ENCODE measurements around the gene TRIM27.

The TRIM27 gene

DNA sequence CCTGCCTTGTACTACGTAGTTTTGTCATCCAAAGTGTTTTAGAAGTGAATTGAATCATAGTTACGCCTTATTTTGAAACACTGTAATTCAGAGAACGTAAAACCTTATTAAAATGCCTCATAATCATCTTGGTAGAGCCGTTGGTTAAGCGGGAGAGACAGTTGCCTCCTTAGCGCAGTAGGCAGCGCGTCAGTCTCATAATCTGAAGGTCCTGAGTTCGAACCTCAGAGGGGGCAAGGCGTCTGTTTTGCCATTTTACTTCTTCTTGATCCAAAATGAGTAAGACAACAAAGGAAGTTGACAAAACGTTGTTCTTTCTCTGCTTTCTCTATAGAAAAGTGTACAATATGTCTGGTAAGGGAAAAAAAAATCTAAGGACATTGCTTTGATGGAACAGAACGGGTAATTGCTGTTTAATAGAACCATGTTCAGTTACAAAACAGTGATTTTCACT lies 20.7 kb upstream of the TRIM27 start:
- peak overlapping the region; percentile 62 to 88 (median 78) for H3K4me2 ChIP-seq
- no peaks in the 10 kb centered on the region for H3K27me3 ChIP-seq
- H3K27ac ChIP-seq: peak overlapping the region; percentile 18 to 74 (median 65); a peak in 20 of 22 replicates
- H3K36me3 ChIP-seq: no peaks in the 10 kb centered on the region
- H3K4me1 ChIP-seq: peaks cover 19 to 38% (median 32%) of the 10 kb centered on the region in 10 experiments
- no peak for TF ChIP-seq Cebpa-rat (IDR thresholded peaks at IDR 0.05)
- H3K9me3 ChIP-seq (replicated peaks in 1 of 11): peaks cover 0 to 6% (median 0%) of the 10 kb centered on the region in 11 experiments; a peak in 6 of 22 replicates
- H3K9ac ChIP-seq: peak overlapping the region; percentile 61 to 80 (median 72); a peak in 21 of 22 replicates
- H4K20me1 ChIP-seq: no peaks in the 10 kb centered on the region
- H3K4me3 ChIP-seq: peak overlapping the region; percentile 53 to 73 (median 64)

DNA sequence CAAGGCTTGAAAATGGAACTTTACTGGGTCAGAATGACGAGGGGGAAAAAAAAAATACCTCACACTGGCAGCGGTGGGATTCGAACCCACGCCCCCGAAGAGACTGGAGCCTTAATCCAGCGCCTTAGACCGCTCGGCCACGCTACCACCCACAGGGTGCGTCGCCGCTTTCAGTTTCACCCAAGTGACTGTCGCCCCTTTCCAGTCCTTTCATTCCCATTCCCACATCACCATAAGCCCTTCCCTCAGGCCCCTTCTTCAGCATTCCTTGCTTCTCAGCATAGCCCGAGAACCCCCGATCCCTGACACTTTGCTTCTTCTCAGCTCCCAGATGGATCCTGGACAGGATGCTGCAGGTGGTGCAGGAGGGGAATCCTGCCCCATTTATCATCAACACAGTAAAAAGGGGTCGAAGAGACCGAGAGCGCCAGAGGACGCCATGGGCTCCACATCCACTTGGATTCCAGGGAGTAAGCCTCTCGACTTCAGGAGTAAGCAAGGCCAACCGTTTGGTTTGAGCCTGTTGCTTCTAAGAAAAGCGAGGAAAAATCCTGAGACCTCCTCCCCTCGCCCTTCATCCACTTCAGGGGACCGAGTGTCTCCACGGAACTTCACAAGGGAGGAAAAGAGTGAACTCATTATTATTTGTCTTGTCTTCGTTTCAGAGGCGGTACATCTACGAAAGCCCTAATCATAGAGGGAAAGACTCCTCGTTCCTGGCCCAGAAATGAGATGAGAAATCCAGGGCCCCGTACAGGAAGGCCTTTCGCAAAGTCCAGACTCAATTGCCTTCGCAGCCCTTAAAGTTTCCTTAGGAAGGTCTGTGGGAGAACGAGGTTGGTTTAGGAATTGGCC lies 20.0 kb upstream of the TRIM27 start:
- H3K4me1 ChIP-seq: peaks cover 19 to 38% (median 32%) of the 10 kb centered on the region in 10 experiments
- no peaks in the 10 kb centered on the region for H4K20me1 ChIP-seq
- no peaks in the 10 kb centered on the region for H3K27me3 ChIP-seq
- no peak for TF ChIP-seq Cebpa-rat (IDR thresholded peaks at IDR 0.05)
- peak overlapping the region; percentile 53 to 73 (median 64) for H3K4me3 ChIP-seq
- peak overlapping the region; percentile 62 to 88 (median 78) for H3K4me2 ChIP-seq
- H3K27ac ChIP-seq: peak overlapping the region; percentile 18 to 74 (median 65); a peak in 21 of 22 replicates
- no peaks in the 10 kb centered on the region for H3K36me3 ChIP-seq
- H3K9ac ChIP-seq: peak overlapping the region; percentile 61 to 80 (median 72); a peak in 21 of 22 replicates
- no peaks in the 10 kb centered on the region for H3K9me3 ChIP-seq (replicated peaks in 1 of 11)

DNA sequence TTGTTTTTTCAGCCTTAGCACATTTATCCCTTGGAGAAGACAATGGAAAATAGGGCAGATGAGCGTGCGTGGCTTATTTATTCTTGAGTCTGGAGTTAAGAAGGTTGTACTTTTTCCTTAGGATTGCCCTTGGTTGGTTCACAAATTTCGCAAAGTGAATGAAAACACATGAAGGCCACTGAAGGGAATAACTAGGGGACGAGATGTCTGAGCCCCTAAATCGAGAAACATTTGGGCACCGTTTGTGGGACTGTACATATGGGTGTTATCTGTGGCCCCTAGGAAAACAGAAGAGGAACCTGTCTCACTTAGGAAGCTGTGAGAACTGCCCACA lies 19.4 kb upstream of the TRIM27 start:
- Histone ChIP-seq H3K27ac (peak overlapping the region in 4 of 11 experiments; percentile 52 to 74 (median 66); a peak in 3 of 22 replicates), H3K4me1 (peaks cover 19 to 38% (median 32%) of the 10 kb centered on the region in 10 experiments), H3K4me2 (peak overlapping the region; percentile 62 to 88 (median 78)), H3K9ac (peak overlapping the region in 6 of 11 experiments; percentile 63 to 80 (median 74); a peak in 7 of 22 replicates), H3K9me3 (replicated peaks in 1 of 11) (no peaks in the 10 kb centered on the region), H4K20me1 (no peaks in the 10 kb centered on the region), H3K36me3 (no peaks in the 10 kb centered on the region), H3K4me3 (peak overlapping the region; percentile 53 to 73 (median 64); a peak in 18 of 20 replicates), H3K27me3 (no peaks in the 10 kb centered on the region)
- TF ChIP-seq Cebpa-rat (IDR thresholded peaks at IDR 0.05): no peak

DNA sequence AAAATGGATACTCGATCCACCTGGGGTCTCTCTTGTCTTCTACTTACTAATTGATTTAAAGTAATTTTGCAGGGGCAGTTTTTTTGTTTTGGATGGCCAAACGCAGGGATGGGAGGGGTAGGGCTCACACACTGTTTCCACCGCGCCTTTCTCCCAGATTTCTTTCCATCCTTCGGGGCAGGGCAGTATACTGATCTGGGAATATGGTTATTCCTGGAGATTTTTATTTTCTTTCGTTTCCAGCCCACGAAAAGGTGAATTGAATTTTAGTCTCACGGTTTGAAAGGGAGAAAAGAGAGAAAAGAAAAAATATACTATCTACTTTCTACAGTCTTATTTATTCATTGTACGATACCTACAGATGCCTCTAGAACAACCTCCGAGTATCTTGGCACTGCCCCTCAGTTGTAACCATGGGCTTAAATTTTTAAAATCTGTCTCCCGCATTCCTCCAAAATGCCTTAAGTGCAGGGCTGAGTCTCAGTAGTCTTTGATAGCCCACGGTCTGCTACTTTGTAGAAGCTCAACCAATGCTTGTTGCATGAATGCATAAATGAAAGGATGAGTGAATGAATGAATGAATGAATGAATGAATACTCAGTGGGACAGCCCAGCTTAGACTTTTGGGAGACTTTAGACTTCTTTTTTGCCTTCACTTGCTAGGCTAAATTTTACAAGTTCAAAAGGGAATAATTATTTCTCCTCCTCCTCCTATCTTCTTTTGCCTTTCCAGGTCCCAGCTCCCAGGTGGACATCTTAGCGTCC lies 18.1 kb upstream of the TRIM27 start:
- Histone ChIP-seq H3K4me2 (peak overlapping the region; percentile 78 to 92 (median 83)), H3K4me3 (peak overlapping the region; percentile 63 to 82 (median 74)), H3K36me3 (no peaks in the 10 kb centered on the region), H3K9ac (peak overlapping the region in 10 of 11 experiments; percentile 71 to 81 (median 76); a peak in 18 of 22 replicates), H3K4me1 (peaks cover 19 to 38% (median 32%) of the 10 kb centered on the region in 10 experiments), H3K27ac (peak overlapping the region in 8 of 11 experiments; percentile 21 to 83 (median 75); a peak in 15 of 22 replicates), H4K20me1 (no peaks in the 10 kb centered on the region), H3K9me3 (replicated peaks in 1 of 11) (no peaks in the 10 kb centered on the region), H3K27me3 (no peaks in the 10 kb centered on the region)
- no peak for TF ChIP-seq Cebpa-rat (IDR thresholded peaks at IDR 0.05)

DNA sequence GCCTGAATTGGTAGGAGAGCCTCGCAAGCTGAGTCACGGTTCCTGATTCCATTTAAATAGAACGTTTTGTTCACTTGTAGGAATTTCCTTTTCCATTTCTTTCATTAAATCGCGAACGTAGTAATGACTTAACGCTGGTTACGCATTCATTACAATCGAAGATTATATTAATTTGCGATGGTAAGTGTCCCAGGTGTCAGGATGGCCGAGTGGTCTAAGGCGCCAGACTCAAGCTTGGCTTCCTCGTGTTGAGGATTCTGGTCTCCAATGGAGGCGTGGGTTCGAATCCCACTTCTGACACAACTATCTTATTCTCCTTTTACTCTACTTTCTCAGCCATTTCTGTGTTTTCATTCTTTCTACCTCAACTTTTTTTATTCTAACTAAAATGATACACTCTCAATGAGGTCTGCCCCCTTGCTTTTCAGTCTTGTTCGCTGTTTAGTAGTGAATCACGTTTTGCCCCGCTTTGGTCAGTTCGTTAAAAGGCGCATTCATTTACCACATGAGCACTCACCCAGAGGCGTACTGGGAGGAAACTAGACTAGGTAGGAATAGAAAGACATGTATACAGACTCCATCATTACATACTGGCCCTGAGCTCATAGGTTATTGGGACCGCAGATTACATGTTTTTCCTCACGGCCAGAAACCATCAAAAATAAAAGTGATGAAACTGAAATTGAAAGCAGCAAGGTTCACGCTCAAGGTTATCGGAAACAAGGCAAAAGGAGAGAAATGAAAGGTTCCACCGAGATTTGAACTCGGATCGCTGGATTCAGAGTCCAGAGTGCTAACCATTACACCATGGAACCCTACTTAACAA lies 17.3 kb upstream of the TRIM27 start:
- Histone ChIP-seq H3K36me3 (no peaks in the 10 kb centered on the region), H3K27ac (peak overlapping the region; percentile 13 to 83 (median 73); a peak in 21 of 22 replicates), H3K4me3 (peak overlapping the region; percentile 63 to 82 (median 74)), H3K9ac (peak overlapping the region; percentile 71 to 81 (median 76)), H4K20me1 (no peaks in the 10 kb centered on the region), H3K4me1 (peaks cover 19 to 38% (median 32%) of the 10 kb centered on the region in 10 experiments), H3K27me3 (no peaks in the 10 kb centered on the region), H3K4me2 (peak overlapping the region; percentile 78 to 92 (median 83)), H3K9me3 (replicated peaks in 1 of 11) (no peaks in the 10 kb centered on the region)
- no peak for TF ChIP-seq Cebpa-rat (IDR thresholded peaks at IDR 0.05)

DNA sequence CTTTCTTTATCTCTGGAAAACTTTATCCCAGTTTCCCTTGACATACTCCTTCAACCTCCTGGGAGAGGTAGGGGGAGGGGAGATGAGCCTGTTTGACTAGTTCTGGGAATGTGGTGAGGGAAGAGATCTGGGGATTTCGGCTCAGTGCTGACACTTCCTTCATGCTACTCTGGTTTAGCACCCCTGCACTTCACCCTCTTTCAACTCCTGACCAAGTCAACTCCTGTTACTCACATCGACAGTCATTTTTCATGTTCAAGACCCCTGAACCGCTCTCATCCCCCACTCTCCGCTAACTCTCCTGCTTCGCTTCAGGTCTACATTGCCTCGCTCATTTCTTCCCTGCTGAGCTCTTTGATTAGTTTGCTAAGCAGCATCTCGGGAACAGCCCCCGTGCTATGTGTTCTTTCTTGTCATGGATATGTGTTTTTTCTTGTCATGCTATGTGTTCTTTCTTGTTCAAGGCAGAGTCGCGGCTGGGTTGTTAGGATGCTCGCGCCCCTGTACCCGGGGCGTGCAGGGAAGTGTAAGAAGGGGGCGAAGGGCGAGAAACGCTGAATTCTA lies 16.6 kb upstream of the TRIM27 start:
- Histone ChIP-seq H3K9me3 (replicated peaks in 1 of 11) (no peaks in the 10 kb centered on the region), H3K27me3 (no peaks in the 10 kb centered on the region), H3K4me1 (peaks cover 19 to 37% (median 32%) of the 10 kb centered on the region in 10 experiments), H3K4me3 (peak overlapping the region; percentile 63 to 82 (median 74)), H3K27ac (peak overlapping the region; percentile 13 to 83 (median 73); a peak in 21 of 22 replicates), H4K20me1 (no peaks in the 10 kb centered on the region), H3K4me2 (peak overlapping the region; percentile 78 to 92 (median 83)), H3K36me3 (no peaks in the 10 kb centered on the region), H3K9ac (peak overlapping the region; percentile 71 to 81 (median 76))
- no peak for TF ChIP-seq Cebpa-rat (IDR thresholded peaks at IDR 0.05)

DNA sequence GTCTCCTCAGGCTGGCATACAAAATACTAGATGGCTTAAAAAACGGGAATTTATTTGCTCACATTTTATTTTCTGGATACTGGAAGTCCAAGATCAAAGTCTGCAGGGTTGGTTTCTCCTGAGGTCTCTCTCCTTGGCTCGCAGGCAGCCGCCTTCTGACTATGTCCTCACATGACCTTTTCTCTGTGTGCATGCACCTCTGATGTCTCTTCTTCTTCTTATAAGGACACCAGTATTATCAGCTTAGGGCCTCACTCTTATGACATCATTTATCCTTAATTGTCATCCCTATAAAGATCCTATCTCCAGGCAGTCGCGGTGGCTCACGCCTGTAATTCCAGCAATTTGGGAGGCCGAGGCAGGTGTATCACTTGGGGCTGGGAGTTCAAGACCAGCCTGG lies 9.3 kb upstream of the TRIM27 start:
- Histone ChIP-seq H3K36me3 (no peaks in the 10 kb centered on the region), H3K27ac (no peak overlapping the region), H3K4me1 (peaks cover 0 to 3% (median 0%) of the 10 kb centered on the region in 10 experiments; a peak in 1 of 20 replicates), H3K4me3 (no peak overlapping the region), H3K9me3 (replicated peaks in 1 of 11) (no peaks in the 10 kb centered on the region), H4K20me1 (no peaks in the 10 kb centered on the region), H3K9ac (no peak overlapping the region), H3K27me3 (no peaks in the 10 kb centered on the region), H3K4me2 (no peak overlapping the region)
- no peak for TF ChIP-seq Cebpa-rat (IDR thresholded peaks at IDR 0.05)

All from BLaER1 treated with 17β-estradiol and CSF1 and Interleukin-3, amounts not matched to agents 10 nM and 100 nM (cell line).